DOHH2 (cell line): ENCODE results near the gene PRMT2.

Source experiments
- H3F3A ChIP-seq: fragments of 200-600 bp; sonication (generic), shearing (Covaris generic); 2 replicates; pipeline ENCODE4 v1.6.0; 2016; ENCODE audit warnings: antibody characterized with exemption, mild to moderate bottlenecking; ENCODE audit not compliant: control insufficient read depth, insufficient read depth
- H3K27ac ChIP-seq: fragments of 200-600 bp; sonication (generic); 2 replicates; pipeline ENCODE4 v1.5.1; 2014; ENCODE audit warnings: low read depth, mild to moderate bottlenecking, low read length, moderate library complexity
- H3K27me3 ChIP-seq: fragments of 200-600 bp; sonication (generic); 2 replicates; pipeline ENCODE4 v1.6.1; 2014; ENCODE audit warnings: mild to moderate bottlenecking, low read length, mixed read lengths; ENCODE audit not compliant: control insufficient read depth
- H3K36me3 ChIP-seq: fragments of 200-600 bp; sonication (generic); 2 replicates; pipeline ENCODE4 v1.6.1; 2014; ENCODE audit warnings: mild to moderate bottlenecking, low read length, moderate library complexity, mixed read lengths; ENCODE audit not compliant: control insufficient read depth
- H3K4me1 ChIP-seq: fragments of 200-600 bp; sonication (generic); 2 replicates; pipeline ENCODE4 v1.6.1; 2014; ENCODE audit warnings: mild to moderate bottlenecking, low read length, mixed read lengths; ENCODE audit not compliant: control insufficient read depth
- H3K4me2 ChIP-seq: fragments of 200-600 bp; sonication (generic); 2 replicates; pipeline ENCODE4 v1.6.0; 2014; ENCODE audit warnings: mild to moderate bottlenecking, low read length, moderate library complexity
- H3K4me3 ChIP-seq: fragments of 200-600 bp; sonication (generic); 2 replicates; pipeline ENCODE4 v1.5.1; 2014; ENCODE audit warnings: mild to moderate bottlenecking, low read length, mixed read lengths
- H3K79me2 ChIP-seq: fragments of 200-600 bp; sonication (generic); 2 replicates; pipeline ENCODE4 v1.6.1; 2014; ENCODE audit warnings: mild to moderate bottlenecking, low read length, mixed read lengths; ENCODE audit not compliant: control insufficient read depth
- H3K9me2 ChIP-seq: fragments of 200-600 bp; sonication (generic); replicated peaks from 2 replicates; pipeline ENCODE4 v1.6.1; 2014; ENCODE audit warnings: mild to moderate bottlenecking, low read length, mixed read lengths; ENCODE audit not compliant: control insufficient read depth
- H3K9me3 ChIP-seq: fragments of 200-600 bp; sonication (generic); 2 replicates; pipeline ENCODE4 v1.6.1; 2014; ENCODE audit warnings: antibody characterized with exemption, low read length, mixed read lengths; ENCODE audit not compliant: control insufficient read depth, insufficient read depth
- H4K20me1 ChIP-seq: fragments of 200-600 bp; sonication (generic); 2 replicates; pipeline ENCODE4 v1.6.0; 2014; ENCODE audit warnings: low read depth, mild to moderate bottlenecking, antibody characterized with exemption, low read length, moderate library complexity; ENCODE audit not compliant: control insufficient read depth, insufficient read depth
- EZH2phosphoT487 ChIP-seq: fragments of 200-600 bp; sonication (generic); IDR thresholded peaks from 2 replicates; pipeline ENCODE4 v1.6.1; 2017; ENCODE audit warnings: borderline replicate concordance, mild to moderate bottlenecking, antibody characterized with exemption, low read length, moderate library complexity, mixed read lengths
- TF ChIP-seq, protein P1 (sequence below): fragments of 200-600 bp; sonication (generic); IDR thresholded peaks from one replicate; pipeline ENCODE4 v1.5.1; 2014; ENCODE audit warnings: antibody characterized with exemption, mild to moderate bottlenecking, low read depth, low read length; ENCODE audit not compliant: poor library complexity, severe bottlenecking

PRMT2 gene

DNA sequence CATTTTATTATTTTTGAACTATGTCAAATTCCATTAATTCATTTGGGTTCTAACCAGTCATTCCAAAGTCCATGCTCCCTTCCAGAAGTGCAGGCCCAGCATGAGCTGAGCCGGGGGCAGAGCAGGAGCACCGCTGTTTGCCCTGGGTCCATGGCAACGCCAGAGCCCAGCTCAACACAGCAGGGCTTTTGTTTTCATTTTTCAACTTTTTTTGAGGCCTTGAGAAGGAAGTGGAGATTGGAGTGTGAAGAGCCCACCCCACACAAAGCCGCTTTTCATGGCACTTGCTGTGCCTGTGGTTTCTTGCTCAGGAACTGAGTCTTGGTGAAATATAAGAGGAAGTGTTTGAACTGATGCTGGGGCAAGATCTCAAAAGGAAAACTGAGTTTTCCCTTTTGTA is 13.2 kb upstream of the PRMT2 start:
- Histone ChIP-seq H3F3A (no peaks in the 10 kb centered on the region), H3K9me2 (no peaks in the 10 kb centered on the region), H3K79me2 (no peaks in the 10 kb centered on the region), H3K4me3 (no peak overlapping the region), H3K36me3 (no peaks in the 10 kb centered on the region), H3K9me3 (peaks cover 7% of the 10 kb centered on the region), H3K4me1 (no peaks in the 10 kb centered on the region), H3K27me3 (no peaks in the 10 kb centered on the region), H4K20me1 (no peaks in the 10 kb centered on the region), H3K4me2 (no peak overlapping the region), H3K27ac (no peak overlapping the region)
- TF ChIP-seq, protein P1, sequence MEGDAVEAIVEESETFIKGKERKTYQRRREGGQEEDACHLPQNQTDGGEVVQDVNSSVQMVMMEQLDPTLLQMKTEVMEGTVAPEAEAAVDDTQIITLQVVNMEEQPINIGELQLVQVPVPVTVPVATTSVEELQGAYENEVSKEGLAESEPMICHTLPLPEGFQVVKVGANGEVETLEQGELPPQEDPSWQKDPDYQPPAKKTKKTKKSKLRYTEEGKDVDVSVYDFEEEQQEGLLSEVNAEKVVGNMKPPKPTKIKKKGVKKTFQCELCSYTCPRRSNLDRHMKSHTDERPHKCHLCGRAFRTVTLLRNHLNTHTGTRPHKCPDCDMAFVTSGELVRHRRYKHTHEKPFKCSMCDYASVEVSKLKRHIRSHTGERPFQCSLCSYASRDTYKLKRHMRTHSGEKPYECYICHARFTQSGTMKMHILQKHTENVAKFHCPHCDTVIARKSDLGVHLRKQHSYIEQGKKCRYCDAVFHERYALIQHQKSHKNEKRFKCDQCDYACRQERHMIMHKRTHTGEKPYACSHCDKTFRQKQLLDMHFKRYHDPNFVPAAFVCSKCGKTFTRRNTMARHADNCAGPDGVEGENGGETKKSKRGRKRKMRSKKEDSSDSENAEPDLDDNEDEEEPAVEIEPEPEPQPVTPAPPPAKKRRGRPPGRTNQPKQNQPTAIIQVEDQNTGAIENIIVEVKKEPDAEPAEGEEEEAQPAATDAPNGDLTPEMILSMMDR: no peak
- no peak for TF ChIP-seq EZH2phosphoT487

DNA sequence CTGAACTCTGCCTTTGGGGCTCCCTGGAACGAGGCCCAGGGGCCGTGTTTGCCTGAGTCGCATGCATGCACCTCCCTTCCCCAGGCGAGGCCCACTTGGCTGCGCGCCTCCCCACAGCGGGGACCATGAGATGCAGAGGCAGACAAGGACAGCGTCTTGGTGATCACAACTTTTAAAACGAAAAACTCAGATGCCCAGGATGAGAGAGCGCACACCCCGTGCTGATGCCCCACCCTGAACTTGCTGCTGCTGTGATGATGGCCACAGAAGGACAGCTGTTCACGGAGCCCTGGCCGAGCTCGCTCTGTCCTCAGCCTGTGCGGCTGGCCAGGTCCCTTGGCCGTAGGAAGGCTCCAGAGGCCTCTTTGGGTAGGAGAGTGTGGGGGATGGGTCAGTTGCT is 11.4 kb upstream of the PRMT2 start:
- no peaks in the 10 kb centered on the region for H3K79me2 ChIP-seq
- no peak overlapping the region for H3K4me2 ChIP-seq
- H3K4me3 ChIP-seq: no peak overlapping the region
- no peaks in the 10 kb centered on the region for H3K4me1 ChIP-seq
- H3K9me2 ChIP-seq: no peaks in the 10 kb centered on the region
- H3K36me3 ChIP-seq: no peaks in the 10 kb centered on the region
- no peak overlapping the region for H3K27ac ChIP-seq
- no peaks in the 10 kb centered on the region for H3K27me3 ChIP-seq
- H3F3A ChIP-seq: no peaks in the 10 kb centered on the region
- H3K9me3 ChIP-seq: peaks cover 7% of the 10 kb centered on the region
- TF ChIP-seq EZH2phosphoT487: no peak
- H4K20me1 ChIP-seq: no peaks in the 10 kb centered on the region

DNA sequence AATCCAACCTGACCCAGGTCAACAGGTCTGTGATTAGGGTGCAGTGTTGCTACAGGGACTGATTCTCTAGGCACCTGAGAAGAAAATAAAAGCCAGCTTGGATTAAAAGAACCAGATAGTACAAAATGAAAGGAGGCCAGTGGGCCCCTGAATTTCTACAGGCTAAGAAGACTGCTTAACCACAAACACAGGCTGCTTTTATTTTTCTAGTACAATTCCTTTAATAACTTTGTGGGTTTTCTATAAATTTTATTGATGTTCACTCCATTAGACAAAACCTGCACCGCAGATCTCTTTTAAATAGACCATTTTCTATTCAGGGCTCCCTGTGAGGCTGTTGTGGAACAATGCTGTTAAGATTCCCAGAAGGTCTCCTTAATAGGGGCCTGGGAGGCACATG is 9.7 kb upstream of the PRMT2 start:
- Histone ChIP-seq H3K27ac (no peak overlapping the region), H4K20me1 (no peaks in the 10 kb centered on the region), H3K4me1 (no peaks in the 10 kb centered on the region), H3K79me2 (no peaks in the 10 kb centered on the region), H3K4me2 (no peak overlapping the region), H3K9me2 (no peaks in the 10 kb centered on the region), H3K4me3 (no peak overlapping the region), H3K27me3 (no peaks in the 10 kb centered on the region), H3K36me3 (no peaks in the 10 kb centered on the region), H3F3A (no peaks in the 10 kb centered on the region), H3K9me3 (peaks cover 7% of the 10 kb centered on the region)
- TF ChIP-seq, protein P1: no peak
- no peak for TF ChIP-seq EZH2phosphoT487

DNA sequence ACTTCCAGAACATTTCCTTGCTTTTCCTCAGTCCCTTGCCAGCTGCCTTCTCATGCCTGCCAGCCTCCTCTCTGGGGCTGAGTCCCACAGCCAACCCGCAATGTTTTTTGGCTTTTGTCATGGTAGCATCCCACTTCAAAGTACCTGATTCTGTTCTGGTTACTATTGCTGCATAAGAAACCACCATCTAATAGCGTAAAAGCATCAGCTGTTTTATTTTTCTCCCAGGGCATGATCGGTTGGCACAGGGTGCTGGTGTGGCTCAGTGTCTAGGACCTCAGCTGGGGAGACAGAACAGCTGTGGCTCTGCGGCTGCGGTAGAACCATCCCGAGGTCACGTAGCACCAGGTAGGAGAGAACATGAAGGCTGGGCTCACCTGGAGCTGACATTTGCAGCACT is 8.9 kb upstream of the PRMT2 start:
- no peaks in the 10 kb centered on the region for H3F3A ChIP-seq
- no peaks in the 10 kb centered on the region for H3K9me2 ChIP-seq
- no peak for TF ChIP-seq EZH2phosphoT487
- TF ChIP-seq, protein P1: no peak
- no peaks in the 10 kb centered on the region for H3K36me3 ChIP-seq
- H3K79me2 ChIP-seq: no peaks in the 10 kb centered on the region
- no peak overlapping the region for H3K4me3 ChIP-seq
- peaks cover 7% of the 10 kb centered on the region for H3K9me3 ChIP-seq
- H3K27me3 ChIP-seq: no peaks in the 10 kb centered on the region
- H3K4me1 ChIP-seq: no peaks in the 10 kb centered on the region
- no peaks in the 10 kb centered on the region for H4K20me1 ChIP-seq
- H3K4me2 ChIP-seq: no peak overlapping the region
- H3K27ac ChIP-seq: no peak overlapping the region
